ENCODE measurements around the gene ZFR. TPM values are rescaled to one million over a fixed set of nuclear protein-coding genes. Genes with fewer than 3 reads are reported as not detected.
A peak's percentile ranks its signal among the peaks of the same experiment; 100 is the strongest.

Gene ZFR
- total RNA-seq, 1 donor from 2014 or later = 64.3 TPM

DNA sequence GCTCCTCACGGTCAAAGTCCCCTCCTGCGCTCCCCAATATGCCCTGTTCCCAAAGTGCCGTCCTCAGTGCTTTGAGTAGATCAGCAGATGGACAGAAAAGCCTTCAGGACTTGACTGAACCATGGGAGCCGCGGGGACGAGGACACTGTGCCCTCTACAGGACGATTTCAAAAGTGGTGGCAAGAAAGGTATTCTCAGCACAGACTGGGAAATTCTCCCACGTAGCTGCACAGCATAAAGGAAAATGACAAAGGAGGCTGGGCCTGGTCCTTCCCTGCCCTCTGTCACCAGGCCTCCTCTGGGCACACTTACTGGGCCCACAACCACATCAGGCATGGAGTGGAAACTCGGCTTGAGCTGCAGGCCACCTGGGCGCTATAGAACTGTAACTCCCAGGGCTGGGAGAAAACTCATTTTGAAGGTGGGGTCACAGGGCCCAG is 115.1 kb downstream of the ZFR start:
- H3K36me3 Mint-ChIP-seq (ENCODE audit: low read depth) = no peaks in the 10 kb centered on the region
- ATAC-seq (ENCODE audit: low read depth) (peak; percentile 87), DNase-seq (peak; percentile 21)
- H3K4me1 Mint-ChIP-seq = peaks cover 2% of the 10 kb centered on the region
- H3K27ac Mint-ChIP-seq = no peak overlapping the region
- H3K9me3 Mint-ChIP-seq = no peaks in the 10 kb centered on the region
- no peaks in the 10 kb centered on the region for H3K27me3 Mint-ChIP-seq
- H3K4me3 Mint-ChIP-seq = no peak overlapping the region
- intact Hi-C loops (cut with micrococcal nuclease) = loop anchor here (1.0 to 2.0 kb wide), 4 partner anchors 97 to 749 kb away; partner anchors contain the start of gene GOLPH3
- ChIA-PET CTCF (interaction anchor here (0.7 to 7.3 kb wide), 15 partner anchors 9 to 261 kb away, joined by 3 to 187 read pairs (median 3); partner anchors contain the start of gene GOLPH3), POLR2A (interaction anchor here (1.2 kb wide), 2 partner anchors 96 to 118 kb away, joined by 3 to 4 read pairs; no protein-coding TSS in a partner anchor)
- TF ChIP-seq, protein P1, sequence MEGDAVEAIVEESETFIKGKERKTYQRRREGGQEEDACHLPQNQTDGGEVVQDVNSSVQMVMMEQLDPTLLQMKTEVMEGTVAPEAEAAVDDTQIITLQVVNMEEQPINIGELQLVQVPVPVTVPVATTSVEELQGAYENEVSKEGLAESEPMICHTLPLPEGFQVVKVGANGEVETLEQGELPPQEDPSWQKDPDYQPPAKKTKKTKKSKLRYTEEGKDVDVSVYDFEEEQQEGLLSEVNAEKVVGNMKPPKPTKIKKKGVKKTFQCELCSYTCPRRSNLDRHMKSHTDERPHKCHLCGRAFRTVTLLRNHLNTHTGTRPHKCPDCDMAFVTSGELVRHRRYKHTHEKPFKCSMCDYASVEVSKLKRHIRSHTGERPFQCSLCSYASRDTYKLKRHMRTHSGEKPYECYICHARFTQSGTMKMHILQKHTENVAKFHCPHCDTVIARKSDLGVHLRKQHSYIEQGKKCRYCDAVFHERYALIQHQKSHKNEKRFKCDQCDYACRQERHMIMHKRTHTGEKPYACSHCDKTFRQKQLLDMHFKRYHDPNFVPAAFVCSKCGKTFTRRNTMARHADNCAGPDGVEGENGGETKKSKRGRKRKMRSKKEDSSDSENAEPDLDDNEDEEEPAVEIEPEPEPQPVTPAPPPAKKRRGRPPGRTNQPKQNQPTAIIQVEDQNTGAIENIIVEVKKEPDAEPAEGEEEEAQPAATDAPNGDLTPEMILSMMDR (IDR thresholded peaks at IDR 0.05) = no peak

DNA sequence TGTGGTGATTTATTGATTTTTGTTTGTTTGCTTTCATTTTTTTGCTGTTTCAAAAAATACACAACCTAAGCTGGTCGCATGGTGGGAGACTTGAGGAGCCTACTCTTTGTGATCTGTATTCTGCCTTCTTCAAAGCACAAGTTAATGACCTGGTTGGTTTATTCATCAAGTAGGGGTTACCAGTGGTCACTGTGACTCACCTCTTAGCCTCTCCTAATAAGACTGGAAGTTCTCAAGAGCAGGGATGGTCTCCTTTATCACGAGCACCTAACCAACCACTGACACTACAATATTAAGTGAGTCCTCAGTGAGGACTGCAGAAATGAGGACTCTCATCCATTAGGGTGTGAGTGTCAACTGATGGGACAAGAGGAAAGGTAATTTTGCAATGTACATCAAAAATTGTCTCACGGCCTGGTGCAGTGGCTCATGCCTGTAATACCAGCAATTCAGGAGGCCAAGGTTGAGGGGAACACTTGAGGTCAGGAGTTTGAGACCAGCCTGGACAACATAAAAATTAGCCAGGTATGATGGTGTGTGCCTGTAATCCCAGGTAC is 118.2 kb downstream of the ZFR start:
- CTCF ChIA-PET = interaction anchor here (7.3 kb wide), 1 partner anchor 94 kb away, joined by 187 read pairs; no protein-coding TSS in a partner anchor
- Mint-ChIP-seq H3K27ac (peak overlapping the region; percentile 1), H3K36me3 (ENCODE audit: low read depth) (peaks cover 4% of the 10 kb centered on the region), H3K9me3 (peaks cover 5% of the 10 kb centered on the region), H3K27me3 (no peaks in the 10 kb centered on the region), H3K4me3 (no peak overlapping the region), H3K4me1 (peaks cover 2% of the 10 kb centered on the region)
- ATAC-seq (ENCODE audit: low read depth) (no peak), DNase-seq (no peak)
- TF ChIP-seq, protein P1 (IDR thresholded peaks at IDR 0.05) = no peak
- intact Hi-C loops (cut with micrococcal nuclease) = no loop called here
- POLR2A ChIA-PET = interaction anchor here (0.7 kb wide), 1 partner anchor 25 kb away, joined by 3 read pairs; no protein-coding TSS in a partner anchor

- Mint-ChIP-seq H3K36me3 (ENCODE audit: low read depth) (peaks cover 4% of the 10 kb centered on the region), H3K9me3 (peaks cover 5% of the 10 kb centered on the region)
These were observed 118.9 kb downstream of the ZFR start for GRCh38 chr5:32325616-32326015.

GRCh38 chr5:32325062-32325461 is 119.5 kb downstream of the ZFR start:
- intact Hi-C loops (cut with micrococcal nuclease) = no loop called here
- POLR2A ChIA-PET = no interaction called here
- H3K27me3 Mint-ChIP-seq = no peaks in the 10 kb centered on the region
- no peak overlapping the region for H3K27ac Mint-ChIP-seq
- DNase-seq (no peak), ATAC-seq (ENCODE audit: low read depth) (no peak)
- H3K36me3 Mint-ChIP-seq (ENCODE audit: low read depth) = peaks cover 4% of the 10 kb centered on the region
- peaks cover 5% of the 10 kb centered on the region for H3K9me3 Mint-ChIP-seq
- TF ChIP-seq, protein P1 (IDR thresholded peaks at IDR 0.05) = no peak
- no peak overlapping the region for H3K4me3 Mint-ChIP-seq
- CTCF ChIA-PET = interaction anchor here (0.9 kb wide), 1 partner anchor 93 kb away, joined by 4 read pairs; no protein-coding TSS in a partner anchor
- H3K4me1 Mint-ChIP-seq = peaks cover 2% of the 10 kb centered on the region

More at GRCh38 chr5:32325616-32326015, 118.9 kb downstream of the ZFR start:
- DNase-seq (no peak), ATAC-seq (ENCODE audit: low read depth) (no peak)
- H3K4me3 Mint-ChIP-seq = no peak overlapping the region
- peaks cover 2% of the 10 kb centered on the region for H3K4me1 Mint-ChIP-seq
- intact Hi-C loops (cut with micrococcal nuclease) = no loop called here
- no peak overlapping the region for H3K27ac Mint-ChIP-seq
- no peaks in the 10 kb centered on the region for H3K27me3 Mint-ChIP-seq
- POLR2A ChIA-PET = no interaction called here
- CTCF ChIA-PET = interaction anchor here (0.9 to 7.3 kb wide), 2 partner anchors 93 to 94 kb away, joined by 4 to 187 read pairs; no protein-coding TSS in a partner anchor
- TF ChIP-seq, protein P1 (IDR thresholded peaks at IDR 0.05) = no peak

DNA sequence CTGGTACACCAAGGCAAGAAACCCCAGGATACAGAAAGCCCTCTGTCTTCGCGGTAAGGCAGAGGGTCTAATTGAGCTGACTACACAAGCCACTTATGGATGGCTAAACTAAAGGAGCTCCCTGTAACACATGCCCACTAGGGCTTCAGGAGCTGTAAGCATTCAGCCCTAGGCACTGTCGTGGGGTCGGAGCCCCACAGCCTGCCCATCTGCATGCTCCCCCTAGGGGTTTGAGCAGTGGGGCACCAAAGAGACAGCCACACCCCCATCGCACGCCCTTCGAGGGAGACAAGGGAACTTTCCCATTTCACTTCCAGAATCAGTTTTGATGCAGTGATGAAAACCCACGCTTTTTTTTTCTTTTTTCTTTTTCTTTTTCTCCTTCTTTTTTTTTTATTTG is 120.8 kb downstream of the ZFR start:
- ChIA-PET POLR2A (no interaction called here), CTCF (no interaction called here)
- Mint-ChIP-seq H3K4me3 (no peak overlapping the region), H3K36me3 (ENCODE audit: low read depth) (peaks cover 4% of the 10 kb centered on the region), H3K27ac (no peak overlapping the region), H3K9me3 (peaks cover 5% of the 10 kb centered on the region), H3K4me1 (no peaks in the 10 kb centered on the region), H3K27me3 (no peaks in the 10 kb centered on the region)
- TF ChIP-seq, protein P1 (IDR thresholded peaks at IDR 0.05) = no peak
- DNase-seq (no peak), ATAC-seq (ENCODE audit: low read depth) (no peak)
- intact Hi-C loops (cut with micrococcal nuclease) = no loop called here
